GM15510 (cell line): ENCODE measurements around the gene LDAH.

Experiments
- POLR2A ChIP-seq: IDR thresholded peaks from 3 replicates; pipeline ENCODE4 v1.6.1; 2011; ENCODE audit warnings: borderline replicate concordance; ENCODE audit not compliant: insufficient read length; ENCODE audit errors: extremely low read depth

Gene LDAH

DNA sequence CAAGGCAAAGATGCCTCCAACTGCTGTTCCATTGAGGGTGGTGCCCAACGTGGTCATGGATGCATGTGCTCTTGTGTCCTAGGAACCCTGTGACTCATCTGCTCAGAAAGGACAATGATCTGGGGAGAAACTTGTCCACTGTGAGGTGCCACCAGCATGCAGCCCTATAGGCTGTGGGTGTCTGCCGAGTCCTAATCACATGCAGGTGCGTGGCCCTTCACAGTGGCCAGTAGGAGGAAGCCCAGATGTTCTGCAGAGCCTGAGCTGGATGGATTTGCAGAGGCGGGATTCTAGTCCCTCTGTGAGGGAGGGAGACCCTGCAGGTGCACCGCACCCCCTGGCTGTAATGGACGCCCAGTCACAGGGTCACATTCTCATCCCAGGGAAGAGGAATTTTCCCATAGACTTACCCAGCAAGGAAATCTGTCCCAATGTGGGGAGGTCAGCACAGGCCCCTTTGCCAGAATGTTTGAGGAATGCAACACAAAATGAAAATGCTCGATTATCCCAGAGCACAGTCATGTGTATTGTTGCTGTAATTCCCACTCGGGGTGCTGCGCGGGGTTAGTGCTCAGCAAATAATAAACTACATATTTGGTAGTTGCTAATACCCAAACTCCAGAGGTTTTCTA is 142.0 kb downstream of the LDAH start:
- TF ChIP-seq POLR2A: no peak

DNA sequence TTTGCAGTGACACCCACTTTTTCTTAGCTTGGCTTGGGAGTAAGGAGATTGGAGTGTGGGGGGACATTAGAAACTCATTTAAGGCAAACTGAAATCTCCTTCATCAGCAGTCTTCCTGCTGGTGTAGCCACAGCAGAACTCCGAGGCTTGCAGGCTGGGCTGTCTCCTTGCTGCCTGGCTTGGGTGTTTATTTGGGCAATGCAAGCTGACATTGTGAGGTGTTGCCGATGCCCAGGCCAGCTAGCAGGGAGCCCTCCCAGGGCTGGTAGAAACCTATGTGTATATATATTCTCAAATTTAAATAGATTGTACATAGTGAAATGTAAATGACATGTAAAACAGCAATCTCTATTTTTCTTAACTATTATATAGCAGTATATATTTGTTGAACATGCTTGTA is 144.1 kb downstream of the LDAH start:
- no peak for TF ChIP-seq POLR2A

DNA sequence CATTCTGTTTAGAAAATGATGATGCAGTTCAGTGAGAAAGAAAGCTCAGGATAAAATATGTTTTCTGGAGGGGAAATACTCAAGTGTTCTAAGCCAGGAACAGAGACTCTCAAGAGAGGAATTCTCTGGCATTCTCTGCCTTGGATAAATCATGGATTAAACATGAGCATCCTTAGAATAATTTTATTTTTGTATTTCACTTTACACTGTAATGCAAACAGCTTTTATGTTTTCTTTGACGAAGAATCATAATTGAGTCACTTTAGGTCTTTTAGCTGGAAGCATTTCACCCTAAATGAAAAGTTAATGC is 144.9 kb downstream of the LDAH start:
- TF ChIP-seq POLR2A: no peak

DNA sequence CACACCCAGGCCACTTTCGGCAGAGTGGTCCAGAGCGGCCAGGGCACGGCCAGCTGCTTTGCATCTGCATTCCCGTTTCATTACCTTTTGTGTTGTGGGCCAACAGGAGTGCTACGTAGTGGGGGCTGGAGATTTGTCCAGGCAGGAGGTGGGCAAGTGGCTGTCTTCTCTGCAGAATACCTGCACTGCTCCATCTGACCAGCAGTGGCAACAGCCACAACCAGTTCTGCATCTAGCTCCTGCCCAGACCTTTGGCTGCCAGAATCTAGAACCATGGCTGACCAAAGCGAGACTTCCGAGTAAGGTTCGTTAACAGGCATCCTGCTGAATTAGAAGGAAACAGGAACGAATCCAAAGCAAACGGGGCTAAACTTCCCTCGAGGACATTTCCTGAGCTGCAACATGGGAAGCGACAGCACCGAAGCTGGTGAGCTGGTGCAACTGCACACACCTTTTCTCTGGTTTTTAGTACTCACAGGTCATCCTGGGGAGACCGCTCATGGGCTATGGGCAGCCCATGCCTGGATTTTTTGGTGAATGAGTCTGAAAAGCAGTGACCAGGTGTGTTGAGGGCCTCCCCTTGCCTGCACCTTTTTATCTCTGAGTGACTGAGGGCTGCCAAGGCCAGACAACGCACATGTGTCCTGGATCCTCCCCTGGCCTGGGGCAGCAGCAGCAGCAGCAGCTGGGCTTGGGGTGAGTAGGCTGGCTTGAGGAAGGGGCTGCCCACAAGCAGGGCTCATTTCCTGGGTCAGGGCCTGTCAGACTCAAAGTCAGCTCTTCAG is 145.4 kb downstream of the LDAH start:
- no peak for TF ChIP-seq POLR2A

DNA sequence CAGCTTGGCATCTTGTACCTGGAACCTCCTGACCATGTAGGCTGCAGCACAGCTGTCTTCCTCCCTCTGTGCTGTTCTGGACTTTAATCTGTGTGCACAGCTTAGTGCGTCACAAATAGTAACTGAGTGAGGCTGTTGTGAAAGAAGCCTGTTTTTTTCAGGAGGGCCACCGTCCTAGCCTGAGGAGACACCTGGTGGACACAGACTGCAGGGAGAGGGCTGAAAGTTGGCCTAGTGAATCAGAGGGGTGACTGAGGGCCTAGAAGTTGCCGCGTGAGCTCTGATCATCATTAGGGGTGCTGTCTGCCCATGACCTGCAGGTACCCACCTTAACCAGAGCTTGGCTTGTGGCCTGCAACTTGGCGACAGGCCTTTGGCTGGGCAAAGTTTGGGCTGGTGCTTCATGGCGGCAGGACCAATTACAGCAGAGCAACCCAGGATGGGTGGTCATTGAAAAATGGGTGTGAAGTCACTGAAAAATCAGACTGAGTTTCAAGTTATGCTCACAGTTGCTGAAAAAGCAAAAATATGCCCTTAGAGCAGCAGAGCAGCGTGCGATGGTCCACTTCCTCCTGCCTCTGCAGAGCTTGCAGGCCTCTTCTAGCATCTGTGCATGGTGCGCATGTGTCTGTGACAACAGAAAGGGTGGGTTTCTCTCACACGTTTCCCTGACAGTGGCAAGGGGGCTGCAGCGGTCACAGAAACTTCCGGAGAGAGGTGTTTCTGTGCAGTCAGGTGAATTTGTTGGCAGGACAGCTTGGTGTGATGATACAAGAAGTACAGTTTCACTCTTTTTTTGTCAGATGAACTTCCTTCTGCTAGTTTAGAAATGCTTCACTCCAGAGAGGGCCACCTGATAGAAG is 146.3 kb downstream of the LDAH start:
- TF ChIP-seq POLR2A: no peak

DNA sequence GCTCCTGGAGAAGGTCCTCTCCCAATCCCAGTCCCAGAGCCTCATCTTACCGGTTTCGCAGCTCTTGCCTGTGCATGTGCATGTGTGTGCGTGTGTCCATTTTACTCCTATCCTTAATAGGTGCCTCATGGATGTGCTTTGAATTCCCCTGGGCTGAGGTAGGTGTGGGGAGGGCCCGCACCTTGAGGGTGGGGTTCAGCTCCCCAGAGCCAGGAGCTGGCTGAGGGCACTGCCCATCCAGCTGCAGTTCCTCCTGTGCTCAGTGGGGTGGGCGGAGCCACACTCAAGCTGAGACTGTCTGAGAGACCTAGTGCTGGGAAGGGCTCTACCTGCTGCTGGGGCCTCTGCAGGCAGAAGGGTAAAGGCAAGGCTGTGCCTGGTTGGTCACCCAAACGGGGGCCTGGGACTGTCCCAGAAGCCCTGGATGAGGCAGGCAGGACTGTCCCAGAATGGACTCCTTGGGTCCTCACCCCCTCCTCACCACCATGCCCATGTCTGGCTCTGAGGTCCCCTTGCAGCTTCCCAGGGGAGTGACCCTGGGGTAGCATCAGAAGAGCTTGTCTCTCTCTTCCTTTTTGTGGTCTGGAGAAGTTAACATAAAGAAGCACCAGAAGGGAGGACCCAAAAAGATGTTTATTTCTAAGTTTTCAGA is 147.1 kb downstream of the LDAH start:
- TF ChIP-seq POLR2A: no peak

DNA sequence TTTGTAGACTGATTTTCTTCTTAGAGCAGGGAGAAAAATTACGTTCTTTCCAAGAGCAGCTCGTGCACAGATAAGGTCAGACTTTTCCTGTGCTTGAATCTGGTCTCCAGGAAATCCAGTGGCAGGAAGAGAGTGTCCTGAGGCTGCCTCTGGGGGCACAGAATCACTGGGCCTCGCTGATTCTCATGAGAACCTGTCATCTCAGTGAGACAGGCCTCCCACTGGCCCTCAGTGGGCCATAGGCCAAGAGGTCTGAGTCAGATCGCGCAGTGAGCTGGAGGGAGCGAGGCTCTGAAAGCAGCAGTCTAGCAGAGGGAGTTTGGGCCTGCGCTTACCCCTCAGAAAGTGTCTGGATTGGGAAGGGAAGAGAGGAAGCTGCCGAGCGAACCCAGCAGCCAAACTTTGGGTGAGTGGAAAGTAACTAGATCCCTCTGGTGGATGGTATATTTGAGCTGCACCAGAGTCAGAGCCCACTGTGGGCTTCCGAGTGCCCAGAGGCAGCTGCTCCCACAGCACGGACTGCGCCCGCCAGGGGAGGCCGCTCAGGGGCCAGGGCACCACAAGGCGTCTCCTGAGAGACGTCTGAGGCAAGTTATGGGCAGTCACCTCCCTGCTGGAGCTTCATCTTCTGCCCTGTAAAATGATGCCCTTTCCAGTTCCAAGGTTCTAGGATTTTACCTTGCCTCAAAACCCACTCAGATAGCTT is 147.8 kb downstream of the LDAH start:
- no peak for TF ChIP-seq POLR2A

DNA sequence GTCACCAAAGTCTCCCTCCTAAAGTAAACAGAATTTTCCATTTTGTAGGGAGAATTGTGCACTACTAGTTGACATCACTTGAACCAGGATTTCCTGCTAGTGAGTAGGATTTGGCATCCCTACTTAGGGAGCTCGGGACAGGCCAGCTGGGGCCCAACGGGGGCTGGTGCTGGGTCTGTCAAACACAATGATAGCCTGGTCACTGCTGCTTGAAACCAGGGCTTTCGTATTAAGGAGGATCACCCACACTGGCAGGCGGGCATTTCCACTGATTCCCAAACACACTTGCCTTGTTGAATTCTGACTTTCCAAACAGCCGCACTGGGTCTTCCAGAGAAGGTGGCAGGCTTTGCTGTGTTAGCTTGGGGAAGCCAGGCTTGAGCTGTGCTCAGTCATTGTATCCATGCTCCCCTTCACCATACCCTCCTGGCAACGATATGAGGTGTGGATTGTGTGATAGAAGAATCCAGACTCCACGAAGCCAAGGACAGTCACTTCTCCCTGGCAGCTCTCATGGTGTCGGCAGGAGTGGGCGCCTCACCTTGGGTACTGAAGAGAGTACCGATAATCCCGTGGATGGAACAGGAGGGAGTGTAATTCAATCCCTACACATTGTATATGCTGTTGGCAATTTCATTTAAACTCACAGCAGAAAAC is 148.5 kb downstream of the LDAH start:
- TF ChIP-seq POLR2A: no peak

DNA sequence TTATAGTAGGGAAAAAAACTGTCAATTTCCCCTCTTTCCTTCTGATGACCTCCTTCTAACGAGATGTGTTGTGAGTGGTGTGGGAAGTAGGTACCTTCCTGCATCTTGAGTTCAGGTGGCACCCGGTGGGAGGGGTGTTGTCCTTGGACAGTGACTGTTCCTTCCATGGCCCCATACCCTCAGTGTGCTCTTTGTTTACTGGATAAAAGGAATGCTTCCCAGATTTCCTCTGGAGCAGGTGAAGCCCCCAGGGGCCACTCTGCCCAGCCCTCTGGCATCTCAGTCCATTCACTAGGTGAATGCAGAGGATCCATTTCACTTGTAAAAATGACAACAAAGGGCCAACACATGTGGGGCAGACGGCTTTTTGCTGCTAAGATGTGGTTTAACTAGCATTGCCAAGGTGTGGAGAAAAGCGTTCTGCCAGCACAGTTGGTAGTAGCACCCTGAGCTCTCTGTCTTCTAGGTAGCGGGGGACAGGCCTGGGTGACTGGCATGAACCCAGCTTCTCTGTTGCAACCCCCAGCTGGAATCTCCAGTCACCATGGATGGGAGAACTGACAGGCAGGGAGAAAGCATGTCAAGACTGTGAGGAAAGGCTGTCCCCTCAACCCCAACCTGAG is 149.1 kb downstream of the LDAH start:
- no peak for TF ChIP-seq POLR2A

DNA sequence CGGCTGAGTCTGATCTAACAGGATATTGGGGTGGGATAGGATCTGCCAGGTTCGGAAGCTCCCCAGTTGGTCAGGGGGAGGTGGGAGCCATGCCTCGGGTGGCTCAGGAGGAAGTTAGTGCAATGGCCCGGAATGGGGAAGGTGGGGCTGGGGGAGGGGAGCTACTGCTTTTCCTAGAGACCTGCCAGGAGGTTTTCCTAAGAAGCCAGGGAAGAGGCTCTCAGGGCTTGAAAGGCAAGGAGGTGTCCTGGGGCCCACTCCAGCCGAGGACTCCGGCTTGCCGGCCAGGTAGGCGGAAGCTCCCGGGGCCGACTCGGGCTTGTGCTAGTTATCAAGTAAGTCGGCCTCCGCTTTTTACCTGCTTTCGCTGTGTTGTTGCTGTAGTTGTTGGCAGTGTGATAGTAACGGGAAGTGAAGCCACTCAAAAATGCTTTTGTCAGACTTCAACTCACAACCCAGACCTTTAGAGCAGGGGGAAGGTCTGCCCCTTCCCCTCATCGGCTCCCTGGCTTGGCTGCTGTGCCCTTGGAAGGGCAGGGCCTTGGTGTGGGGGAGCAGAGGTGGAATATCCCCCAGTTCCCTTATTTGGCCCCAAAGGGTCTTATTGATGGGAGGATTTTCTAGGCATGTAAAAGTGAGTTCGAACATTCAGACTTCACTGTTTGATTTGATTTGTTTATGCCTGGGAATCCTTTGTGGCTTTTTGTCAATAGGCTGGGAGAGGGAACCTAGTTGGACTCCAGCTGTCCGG is 150.5 kb downstream of the LDAH start:
- no peak for TF ChIP-seq POLR2A

DNA sequence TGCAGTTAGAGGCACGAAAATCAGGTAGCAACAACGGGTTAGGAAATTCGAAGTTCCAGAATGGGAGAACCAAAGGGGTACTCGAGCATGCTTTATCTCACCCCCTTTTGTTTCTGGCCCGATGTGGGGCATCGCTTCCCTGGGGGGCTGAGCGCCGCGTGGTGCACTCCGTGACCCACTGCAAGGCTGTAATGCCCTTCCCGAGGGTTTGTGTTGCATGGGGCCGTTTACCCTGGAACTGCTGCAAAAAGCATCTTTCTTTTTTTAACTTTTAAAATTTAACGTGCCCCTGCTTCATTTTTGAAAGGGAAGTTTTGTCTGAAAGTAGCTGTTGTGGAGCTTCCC is 151.2 kb downstream of the LDAH start:
- TF ChIP-seq POLR2A: no peak

DNA sequence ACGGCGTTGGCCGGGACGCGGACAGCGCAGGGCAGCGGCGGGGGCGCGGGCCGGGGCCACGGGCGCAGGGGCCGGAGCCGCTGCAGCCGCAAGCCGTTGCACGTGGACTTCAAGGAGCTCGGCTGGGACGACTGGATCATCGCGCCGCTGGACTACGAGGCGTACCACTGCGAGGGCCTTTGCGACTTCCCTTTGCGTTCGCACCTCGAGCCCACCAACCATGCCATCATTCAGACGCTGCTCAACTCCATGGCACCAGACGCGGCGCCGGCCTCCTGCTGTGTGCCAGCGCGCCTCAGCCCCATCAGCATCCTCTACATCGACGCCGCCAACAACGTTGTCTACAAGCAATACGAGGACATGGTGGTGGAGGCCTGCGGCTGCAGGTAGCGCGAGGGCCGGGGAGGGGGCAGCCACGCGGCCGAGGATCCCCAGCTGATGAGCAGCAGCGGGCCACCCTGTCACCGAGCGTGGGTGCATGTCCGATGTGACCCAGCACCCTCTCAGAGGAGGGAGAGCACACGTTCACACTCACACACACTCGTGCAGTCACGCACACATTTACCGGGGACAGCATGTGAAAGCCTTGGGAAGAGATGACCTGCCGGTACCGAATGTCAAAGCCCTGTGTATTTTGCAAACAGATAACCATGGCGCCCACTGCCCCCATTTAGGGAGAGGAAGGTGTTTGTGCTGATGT is 151.7 kb downstream of the LDAH start:
- no peak for TF ChIP-seq POLR2A
